HepG2 (cell line): ENCODE measurements around the gene FASLG. TPM values are rescaled to one million over a fixed set of nuclear protein-coding genes. Genes with fewer than 3 reads are reported as not detected.

Experiments
- ATAC-seq: fragments of 200-7000 bp; cut with Tn5 transposase; 3 replicates; pipeline ENCODE4 v1.9.1; 2020; ENCODE audit warnings: mild to moderate bottlenecking, moderate library complexity
- BruUV-seq: library from RNA; stranded (reverse); fragments of 400-500 nt; replicated peaks from 2 replicates; lab custom pipeline; 2021; lab: Mats Ljungman, UMichigan
- CTCF ChIA-PET: fragments of 300-600 bp; formaldehyde crosslinking; extraction: SDS; loops from one replicate; lab custom pipeline; 2021; ENCODE audit warnings: low total read pairs, inconsistent platforms, low intra/inter-chr PET ratio; lab: Yijun Ruan, JAX
- POLR2A ChIA-PET: fragments of 350-600 bp; sonication (Branson Sonifier 250); formaldehyde crosslinking; loops from one replicate; lab custom pipeline; 2020; ENCODE audit warnings: antibody characterized with exemption, inconsistent platforms; lab: Yijun Ruan, JAX
- DNase-seq: peaks from one replicate; pipeline ENCODE4 v3.0.0-alpha.2; 2015; ENCODE audit warnings: low spot score
- FAIRE-seq: peaks from 3 replicates; lab custom pipeline; 2011; peaks lifted over from hg19 to GRCh38; lab: Jason Lieb, UNC
- H2AFZ ChIP-seq: one replicate; pipeline ENCODE4 v1.6.1; 2011; ENCODE audit warnings: low read length, inconsistent platforms
- H3K27ac ChIP-seq: fragments of 300-600 bp; 3 replicates; pipeline ENCODE4 v1.8.0; 2011; ENCODE audit warnings: mixed run types, mild to moderate bottlenecking, mixed read lengths, low read length, inconsistent platforms; ENCODE audit not compliant: insufficient read depth; ENCODE audit errors: extremely low read length
- H3K27me3 ChIP-seq, 2 experiments: fragments of 200-600 bp in 1 of 2; 2 replicates in 1 of 2; 3 replicates in 1 of 2; pipeline versions ENCODE4 v1.6.0 to v1.8.0; 2011; ENCODE audit warnings: low read length in 2 of 2, mild to moderate bottlenecking in 2 of 2, moderate library complexity in 2 of 2, inconsistent platforms in 1 of 2; ENCODE audit not compliant: insufficient read depth in 2 of 2, control insufficient read depth in 1 of 2
- H3K36me3 ChIP-seq, 2 experiments: fragments of 200-600 bp in 1 of 2; replicated peaks in 1 of 2; 2 replicates in 1 of 2; 3 replicates in 1 of 2; pipeline versions ENCODE4 v1.5.1 to v1.8.0; 2011; ENCODE audit warnings: low read length in 2 of 2, inconsistent platforms in 1 of 2; ENCODE audit not compliant: insufficient read depth in 2 of 2, control insufficient read depth in 1 of 2
- H3K4me1 ChIP-seq: 2 replicates; pipeline ENCODE4 v1.5.1; 2012; ENCODE audit warnings: low read length, inconsistent platforms; ENCODE audit not compliant: insufficient read depth
- H3K4me2 ChIP-seq: 2 replicates; pipeline ENCODE4 v1.6.0; 2011; ENCODE audit warnings: low read depth, low read length, inconsistent platforms
- H3K4me3 ChIP-seq, 3 experiments: fragments of 200-600 bp in 1 of 3; sonication (generic), shearing (Covaris generic) in 1 of 3; replicated peaks in 1 of 3; 2 replicates each; pipeline ENCODE4 v1.5.1; 2011 to 2016; ENCODE audit warnings: low read length in 3 of 3, inconsistent platforms in 2 of 3, low read depth in 2 of 3, mild to moderate bottlenecking in 2 of 3, control low read depth in 1 of 3, mixed read lengths in 1 of 3; ENCODE audit not compliant: insufficient read depth in 1 of 3
- H3K79me2 ChIP-seq: one replicate; pipeline ENCODE4 v1.6.1; 2011; ENCODE audit warnings: low read length, inconsistent platforms; ENCODE audit not compliant: insufficient read depth
- H3K9ac ChIP-seq: 2 replicates; pipeline ENCODE4 v1.6.0; 2011; ENCODE audit warnings: mild to moderate bottlenecking, low read depth, low read length, inconsistent platforms; ENCODE audit not compliant: insufficient read depth
- H3K9me3 ChIP-seq: 2 replicates; pipeline ENCODE4 v1.5.1; 2012; ENCODE audit warnings: mild to moderate bottlenecking, low read length
- H4K20me1 ChIP-seq: 2 replicates; pipeline ENCODE4 v1.6.0; 2011; ENCODE audit warnings: inconsistent platforms, mild to moderate bottlenecking, low read length, moderate library complexity; ENCODE audit not compliant: insufficient read depth
- CREM ChIP-seq, 2 experiments: sonication (generic) in 1 of 2; formaldehyde crosslinking in 1 of 2; IDR thresholded peaks; 2 replicates each; pipeline versions ENCODE4 v1.4.0 to v1.6.1; 2016 to 2020; ENCODE audit warnings: antibody characterized with exemption in 1 of 2, mild to moderate bottlenecking in 1 of 2, missing genetic modification reagents in 1 of 2
- ZNF678 ChIP-seq: sonication (generic); formaldehyde crosslinking; IDR thresholded peaks from 2 replicates; pipeline ENCODE4 v1.4.0; 2020; ENCODE audit warnings: mild to moderate bottlenecking, missing genetic modification reagents
- ZNF775 ChIP-seq: sonication (generic); formaldehyde crosslinking; IDR thresholded peaks from 2 replicates; pipeline ENCODE4 v1.4.0; 2020; ENCODE audit warnings: missing genetic modification reagents, mild to moderate bottlenecking, moderate library complexity, borderline replicate concordance
- ZNF777 ChIP-seq: sonication (generic); formaldehyde crosslinking; IDR thresholded peaks from 2 replicates; pipeline ENCODE4 v1.4.0; 2020; ENCODE audit warnings: missing genetic modification reagents
- WGBS: methylation state at CpG from one replicate; pipeline ENCODE4 v1.1.6; 2017; ENCODE audit warnings: low lambda C conversion rate; 5-methylcytosine and 5-hydroxymethylcytosine counted together
- in situ Hi-C: cut with HindIII; loops from 2 replicates; pipeline ENCODE4 v1.10.0; 2017; ENCODE audit warnings: low pct_unique_long_range_greater_than_20kb; ENCODE audit not compliant: extremely low pct_ligation_motif_present
- intact Hi-C: fragments of 100-400 bp; cut with micrococcal nuclease; formaldehyde crosslinking; loops from one replicate; pipeline ENCODE4 v1.10.0; 2022; ENCODE audit not compliant: unreplicated experiment
- polyA plus RNA-seq, 8 experiments: library from polyadenylated mRNA; depleted of rRNA in 3 of 8; stranded (reverse) in 7 of 8; unstranded in 1 of 8; fragments of >200 nt; fragmentation: Illumina TruSeq in 4 of 8; extraction: Trizol in 4 of 8; gene quantifications; 2 replicates each; pipeline versions ENCODE4 v1.2.1 to v1.2.3, GENCODE V29; 2011 to 2016; ENCODE audit warnings: low read depth in 4 of 8, missing spikeins in 1 of 8, mixed read lengths in 1 of 8; ENCODE audit not compliant: insufficient read depth in 1 of 8
- total RNA-seq, 5 experiments: library from RNA; depleted of rRNA; stranded (reverse); fragments of >200 nt; fragmentation: Illumina TruSeq; extraction: Trizol; gene quantifications; 2 replicates each; pipeline ENCODE4 v1.2.3, GENCODE V29; 2016; ENCODE audit warnings: low read depth in 1 of 5
- TF ChIP-seq, protein P1 (sequence below): sonication (generic); formaldehyde crosslinking; IDR thresholded peaks from 2 replicates; pipeline ENCODE4 v1.9.0; 2021; ENCODE audit warnings: missing genetic modification reagents, mild to moderate bottlenecking, borderline replicate concordance
- TF ChIP-seq, protein P2 (sequence below): sonication (generic); formaldehyde crosslinking; IDR thresholded peaks from 2 replicates; pipeline ENCODE4 v1.8.0; 2022; ENCODE audit warnings: mild to moderate bottlenecking, missing genetic modification reagents, moderate library complexity

Gene FASLG
- total and polyA plus RNA-seq, 2 of the 13 experiments (the other 11 are each of a cell fraction or from before 2014, with no cell fraction given) = 0.08 TPM; not detected in 1

DNA sequence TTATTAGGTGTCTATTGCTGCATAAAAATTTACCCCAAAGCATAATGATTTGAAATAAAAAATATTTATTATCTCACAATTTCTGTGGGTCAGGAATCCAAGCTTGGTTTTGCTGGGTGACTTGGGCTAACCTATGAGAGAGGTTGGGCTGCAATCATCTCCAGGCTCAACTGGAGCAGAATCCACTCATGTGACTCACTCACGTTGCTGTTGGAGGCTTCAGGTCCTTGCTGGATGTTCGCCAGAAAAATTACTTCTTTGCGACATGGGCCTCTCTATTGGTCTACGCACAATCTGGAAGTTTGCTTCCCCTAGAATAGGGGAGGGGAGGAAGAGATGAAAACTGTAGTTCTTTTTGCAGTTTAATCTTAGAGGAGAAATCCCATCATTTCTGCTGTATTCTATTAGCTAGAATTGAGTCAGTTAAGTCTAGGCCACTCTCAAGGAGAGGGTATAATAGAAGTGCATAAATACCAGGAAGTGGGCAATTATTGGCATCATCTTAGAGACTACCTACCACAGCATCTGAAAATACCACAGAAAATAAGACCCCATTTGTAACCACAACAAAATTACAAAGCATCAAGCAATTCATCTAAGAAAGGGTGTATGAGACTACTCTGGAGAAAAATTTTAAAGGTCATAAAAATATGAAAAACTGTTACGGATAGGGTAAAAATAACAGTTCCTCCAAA is 5.7 kb upstream of the FASLG start:
- WGBS = 22% methylated on average over 4 of the region's 5 CpGs
- no peaks in the 10 kb centered on the region for H4K20me1 ChIP-seq
- H3K27ac ChIP-seq = no peak overlapping the region
- H3K27me3 ChIP-seq = no peaks in the 10 kb centered on the region
- H3K79me2 ChIP-seq = no peaks in the 10 kb centered on the region
- H3K4me1 ChIP-seq = no peaks in the 10 kb centered on the region
- H3K36me3 ChIP-seq = no peaks in the 10 kb centered on the region
- FAIRE-seq (no peak), ATAC-seq (no peak), DNase-seq (no peak)
- H3K9ac ChIP-seq = no peak overlapping the region
- TF ChIP-seq ZNF678 (CRISPR knock-in tag) (no peak), ZNF775 (no peak), ZNF777 (CRISPR knock-in tag) (no peak), CREM (IDR thresholded peaks at IDR 0.05) (no peak), CREM (CRISPR knock-in tag; IDR thresholded peaks at IDR 0.05) (no peak)
- TF ChIP-seq, protein P1, sequence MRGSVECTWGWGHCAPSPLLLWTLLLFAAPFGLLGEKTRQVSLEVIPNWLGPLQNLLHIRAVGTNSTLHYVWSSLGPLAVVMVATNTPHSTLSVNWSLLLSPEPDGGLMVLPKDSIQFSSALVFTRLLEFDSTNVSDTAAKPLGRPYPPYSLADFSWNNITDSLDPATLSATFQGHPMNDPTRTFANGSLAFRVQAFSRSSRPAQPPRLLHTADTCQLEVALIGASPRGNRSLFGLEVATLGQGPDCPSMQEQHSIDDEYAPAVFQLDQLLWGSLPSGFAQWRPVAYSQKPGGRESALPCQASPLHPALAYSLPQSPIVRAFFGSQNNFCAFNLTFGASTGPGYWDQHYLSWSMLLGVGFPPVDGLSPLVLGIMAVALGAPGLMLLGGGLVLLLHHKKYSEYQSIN (CRISPR knock-in tag) = no peak
- TF ChIP-seq, protein P2, sequence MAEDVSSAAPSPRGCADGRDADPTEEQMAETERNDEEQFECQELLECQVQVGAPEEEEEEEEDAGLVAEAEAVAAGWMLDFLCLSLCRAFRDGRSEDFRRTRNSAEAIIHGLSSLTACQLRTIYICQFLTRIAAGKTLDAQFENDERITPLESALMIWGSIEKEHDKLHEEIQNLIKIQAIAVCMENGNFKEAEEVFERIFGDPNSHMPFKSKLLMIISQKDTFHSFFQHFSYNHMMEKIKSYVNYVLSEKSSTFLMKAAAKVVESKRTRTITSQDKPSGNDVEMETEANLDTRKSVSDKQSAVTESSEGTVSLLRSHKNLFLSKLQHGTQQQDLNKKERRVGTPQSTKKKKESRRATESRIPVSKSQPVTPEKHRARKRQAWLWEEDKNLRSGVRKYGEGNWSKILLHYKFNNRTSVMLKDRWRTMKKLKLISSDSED (CRISPR knock-in tag) = no peak
- in situ Hi-C loops = no loop called here
- no peak overlapping the region for H2AFZ ChIP-seq
- intact Hi-C loops = no loop called here
- no TSS peak for BruUV-seq
- CTCF ChIA-PET = no interaction called here
- no peak overlapping the region for H3K4me2 ChIP-seq
- POLR2A ChIA-PET = no interaction called here
- H3K9me3 ChIP-seq = no peaks in the 10 kb centered on the region
- H3K4me3 ChIP-seq = no peak overlapping the region
